ENCODE results near the gene HPSE2.

DNA sequence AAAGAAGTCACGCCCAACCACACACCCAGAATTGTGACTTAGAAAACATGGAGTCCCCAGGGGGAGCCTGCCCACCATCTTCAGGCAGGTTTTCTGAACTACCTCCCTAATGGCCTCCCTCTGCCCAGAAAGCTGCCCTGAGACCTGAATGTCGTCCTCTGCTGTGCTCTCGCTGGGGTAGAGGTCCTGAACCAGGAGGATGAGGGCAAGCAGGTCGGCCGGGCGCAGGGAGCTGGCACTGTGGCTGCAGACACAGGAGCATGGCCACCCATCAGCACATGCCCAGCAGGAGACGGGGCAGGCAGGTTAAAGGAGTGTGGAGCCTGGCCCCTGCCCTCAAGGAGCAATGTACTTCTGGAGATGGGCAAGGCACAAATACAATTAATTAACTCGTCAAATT lies 805.2 kb downstream of the HPSE2 start:
- TF ChIP-seq, protein P1, sequence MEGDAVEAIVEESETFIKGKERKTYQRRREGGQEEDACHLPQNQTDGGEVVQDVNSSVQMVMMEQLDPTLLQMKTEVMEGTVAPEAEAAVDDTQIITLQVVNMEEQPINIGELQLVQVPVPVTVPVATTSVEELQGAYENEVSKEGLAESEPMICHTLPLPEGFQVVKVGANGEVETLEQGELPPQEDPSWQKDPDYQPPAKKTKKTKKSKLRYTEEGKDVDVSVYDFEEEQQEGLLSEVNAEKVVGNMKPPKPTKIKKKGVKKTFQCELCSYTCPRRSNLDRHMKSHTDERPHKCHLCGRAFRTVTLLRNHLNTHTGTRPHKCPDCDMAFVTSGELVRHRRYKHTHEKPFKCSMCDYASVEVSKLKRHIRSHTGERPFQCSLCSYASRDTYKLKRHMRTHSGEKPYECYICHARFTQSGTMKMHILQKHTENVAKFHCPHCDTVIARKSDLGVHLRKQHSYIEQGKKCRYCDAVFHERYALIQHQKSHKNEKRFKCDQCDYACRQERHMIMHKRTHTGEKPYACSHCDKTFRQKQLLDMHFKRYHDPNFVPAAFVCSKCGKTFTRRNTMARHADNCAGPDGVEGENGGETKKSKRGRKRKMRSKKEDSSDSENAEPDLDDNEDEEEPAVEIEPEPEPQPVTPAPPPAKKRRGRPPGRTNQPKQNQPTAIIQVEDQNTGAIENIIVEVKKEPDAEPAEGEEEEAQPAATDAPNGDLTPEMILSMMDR (IDR thresholded peaks at IDR 0.05; ENCODE audit: borderline replicate concordance, extremely low read depth, low read length, poor library complexity, severe bottlenecking): no peak
- no peak for TF ChIP-seq EZH2 (IDR thresholded peaks at IDR 0.05; ENCODE audit: borderline replicate concordance, low read depth, low read length, severe bottlenecking)

All from DND-41 (cell line).